Vagina (tissue), 2 donors: ENCODE measurements around the gene SBNO1. TPM values are rescaled to one million over a fixed set of nuclear protein-coding genes. Genes with fewer than 3 reads are reported as not detected.
"Not testable (repeated sequence)": the region's sequence is repeated elsewhere in the genome, so short reads cannot be mapped to it uniquely, and the experiment has no call there.

ENCODE experiments used
- DNase-seq, 2 donors: peaks; one replicate each; pipeline ENCODE4 v3.0.0-alpha.2; 2017; ENCODE audit errors: extremely low spot score in 2 of 2
- H3K27ac ChIP-seq: fragments of 200-600 bp; sonication (generic); one replicate; pipeline ENCODE4 v1.5.1; 2019
- H3K27me3 ChIP-seq: fragments of 200-600 bp; sonication (generic); one replicate; pipeline ENCODE4 v1.5.1; 2019
- H3K36me3 ChIP-seq, 2 donors: fragments of 200-600 bp; sonication (generic); one replicate each; pipeline ENCODE4 v1.5.1; 2017 to 2019
- H3K4me1 ChIP-seq: fragments of 200-600 bp; sonication (generic); one replicate; pipeline ENCODE4 v1.5.1; 2019
- H3K4me3 ChIP-seq, 2 donors: fragments of 200-600 bp; sonication (generic); 1 replicate in 1 of 2; 2 replicates in 1 of 2; pipeline ENCODE4 v1.5.1; 2016 to 2019
- H3K9me3 ChIP-seq: fragments of 200-600 bp; sonication (generic); one replicate; pipeline ENCODE4 v1.5.1; 2019
- CTCF ChIP-seq, 3 experiments: fragments of 450-650 bp in 2 of 3; fragments of 200-600 bp in 1 of 3; sonication (generic) in 1 of 3; IDR thresholded peaks; one replicate each; pipeline ENCODE4 v1.5.1; 2017 to 2019; ENCODE audit warnings: antibody characterized with exemption in 3 of 3, mild to moderate bottlenecking in 2 of 3, moderate library complexity in 2 of 3
- POLR2A ChIP-seq, 2 donors: fragments of 450-650 bp; IDR thresholded peaks; one replicate each; pipeline ENCODE4 v1.6.1; 2017; ENCODE audit warnings: antibody characterized with exemption in 2 of 2, mild to moderate bottlenecking in 2 of 2, moderate library complexity in 2 of 2
- POLR2AphosphoS5 ChIP-seq, 2 donors: sonication (generic); formaldehyde crosslinking; IDR thresholded peaks; one replicate each; pipeline ENCODE4 v1.9.0; 2017; ENCODE audit warnings: antibody characterized with exemption in 2 of 2, mild to moderate bottlenecking in 2 of 2, low read depth in 1 of 2; ENCODE audit not compliant: insufficient read depth in 1 of 2
- intact Hi-C: fragments of 100-400 bp; cut with DNase I; formaldehyde crosslinking; loops from one replicate; pipeline ENCODE4 v1.15.1; 2023
- total RNA-seq: library from RNA; depleted of rRNA; stranded (reverse); fragments of >200 nt; gene quantifications from one replicate; pipeline ENCODE4 v1.2.3, GENCODE V29; 2016

Gene SBNO1
- total RNA-seq, result 15.0 TPM

GRCh38 chr12:123364532-123365024 lies at the start of gene SBNO1:
Gene SBNO1, minus strand, starts transcription at chr12:123364847. Its CDS starts 14,406 bp downstream, at chr12:123350441.
- H3K9me3 ChIP-seq, result no peaks in the 10 kb centered on the region
- no peaks in the 10 kb centered on the region for H3K36me3 ChIP-seq
- no peak for DNase-seq
- peaks cover 35% of the 10 kb centered on the region for H3K4me1 ChIP-seq
- peak within 1 kb of the TSS; percentile 98 for H3K27ac ChIP-seq
- peak within 1 kb of the TSS; percentile 88 to 94 for H3K4me3 ChIP-seq
- intact Hi-C loops, result no loop called here
- no peaks in the 10 kb centered on the region for H3K27me3 ChIP-seq
- TF ChIP-seq CTCF (IDR thresholded peaks at IDR 0.05), result no peak
- TF ChIP-seq POLR2A (IDR thresholded peaks at IDR 0.05), result peak in 1 of 2 donors; percentile 80

- DNase-seq, result no peak
- Histone ChIP-seq H3K36me3 (peaks cover 6 to 43% of the 10 kb centered on the region in 2 donors), H3K4me1 (no peaks in the 10 kb centered on the region), H3K27ac (no peak overlapping the region), H3K27me3 (no peaks in the 10 kb centered on the region), H3K9me3 (no peaks in the 10 kb centered on the region), H3K4me3 (no peak overlapping the region)
- intact Hi-C loops, result no loop called here
- TF ChIP-seq POLR2AphosphoS5 (IDR thresholded peaks at IDR 0.05; ENCODE audit: insufficient read depth in 1 of 2, low read depth in 1 of 2), result no peak
- TF ChIP-seq CTCF (IDR thresholded peaks at IDR 0.05), result no peak
- no peak for TF ChIP-seq POLR2A (IDR thresholded peaks at IDR 0.05)
Measured at GRCh38 chr12:123410041-123410412, 45.4 kb upstream of the SBNO1 start.

- H3K27me3 ChIP-seq, DNase-seq, H3K4me3 ChIP-seq, H3K4me1 ChIP-seq, intact Hi-C loops, H3K27ac ChIP-seq, H3K9me3 ChIP-seq: not testable (repeated sequence)
- peaks cover 6 to 46% of the 10 kb centered on the region in 2 donors for H3K36me3 ChIP-seq
Measured at GRCh38 chr12:123409284-123410040, 44.8 kb upstream of the SBNO1 start.

- H3K4me1 ChIP-seq, H3K27ac ChIP-seq, H3K9me3 ChIP-seq, intact Hi-C loops, H3K4me3 ChIP-seq, DNase-seq, H3K27me3 ChIP-seq: not testable (repeated sequence)
- H3K36me3 ChIP-seq, result peaks cover 6 to 54% of the 10 kb centered on the region in 2 donors
Measured at GRCh38 chr12:123408619-123409018, 44.0 kb upstream of the SBNO1 start.

- intact Hi-C loops, DNase-seq: not testable (repeated sequence)
Measured at GRCh38 chr12:123407934-123408333, 43.3 kb upstream of the SBNO1 start.

GRCh38 chr12:123407269-123407668 lies 42.6 kb upstream of the SBNO1 start:
- H3K27me3 ChIP-seq, H3K9me3 ChIP-seq, intact Hi-C loops, H3K4me1 ChIP-seq, DNase-seq, H3K27ac ChIP-seq, H3K4me3 ChIP-seq: not testable (repeated sequence)
- peaks cover 6 to 67% of the 10 kb centered on the region in 2 donors for H3K36me3 ChIP-seq

More at GRCh38 chr12:123407934-123408333, 43.3 kb upstream of the SBNO1 start:
- not testable (repeated sequence) for H3K4me3 ChIP-seq, H3K27ac ChIP-seq, H3K27me3 ChIP-seq, H3K9me3 ChIP-seq, H3K4me1 ChIP-seq
- peaks cover 6 to 61% of the 10 kb centered on the region in 2 donors for H3K36me3 ChIP-seq

GRCh38 chr12:123404581-123404980 lies 39.9 kb upstream of the SBNO1 start:
- Histone ChIP-seq H3K27me3 (no peaks in the 10 kb centered on the region), H3K36me3 (peaks cover 6 to 64% of the 10 kb centered on the region in 2 donors), H3K4me1 (peaks cover 21% of the 10 kb centered on the region), H3K4me3 (no peak overlapping the region), H3K9me3 (no peaks in the 10 kb centered on the region), H3K27ac (no peak overlapping the region)
- TF ChIP-seq CTCF (IDR thresholded peaks at IDR 0.05) (no peak), POLR2A (IDR thresholded peaks at IDR 0.05) (no peak), POLR2AphosphoS5 (IDR thresholded peaks at IDR 0.05; ENCODE audit: insufficient read depth in 1 of 2, low read depth in 1 of 2) (no peak)
- intact Hi-C loops, result no loop called here
- no peak for DNase-seq
